CD14-positive monocyte (primary cell): Measurements from ENCODE around the gene BNIP2. TPM values are rescaled to one million over a fixed set of nuclear protein-coding genes. Genes with fewer than 3 reads are reported as not detected.
A peak's percentile ranks its signal among the peaks of the same experiment; 100 is the strongest.

Experiments used
- DNase-seq, 3 donors: peaks; one replicate each; pipeline ENCODE4 v3.0.0-alpha.2; 2011 to 2022
- H2AFZ ChIP-seq: 2 replicates; pipeline ENCODE4 v1.6.0; 2012; ENCODE audit warnings: mild to moderate bottlenecking, low read depth, low read length, inconsistent platforms; ENCODE audit not compliant: insufficient read depth, poor library complexity, severe bottlenecking
- H3K27ac ChIP-seq, 2 donors: 1 replicate in 1 of 2; 2 replicates in 1 of 2; pipeline ENCODE4 v1.5.1; 2012 to 2013; ENCODE audit warnings: low read length in 2 of 2, control low read depth in 1 of 2, inconsistent platforms in 1 of 2, low read depth in 1 of 2, mild to moderate bottlenecking in 1 of 2
- H3K27me3 ChIP-seq, 2 donors: one replicate each; pipeline versions ENCODE4 v1.6.0 to v1.6.1; 2011 to 2013; ENCODE audit warnings: low read length in 2 of 2; ENCODE audit not compliant: control insufficient read depth in 2 of 2, insufficient read depth in 2 of 2
- H3K36me3 ChIP-seq, 2 donors: replicated peaks in 1 of 2; 1 replicate in 1 of 2; 2 replicates in 1 of 2; pipeline versions ENCODE4 v1.5.1 to v1.6.1; 2012 to 2013; ENCODE audit warnings: low read length in 2 of 2, control low read depth in 1 of 2, inconsistent platforms in 1 of 2, mild to moderate bottlenecking in 1 of 2; ENCODE audit not compliant: insufficient read depth in 2 of 2, control insufficient read depth in 1 of 2
- H3K4me1 ChIP-seq, 2 donors: 1 replicate in 1 of 2; 2 replicates in 1 of 2; pipeline versions ENCODE4 v1.5.1 to v1.6.1; 2012 to 2013; ENCODE audit warnings: low read length in 2 of 2, control low read depth in 1 of 2, inconsistent platforms in 1 of 2, mild to moderate bottlenecking in 1 of 2, moderate library complexity in 1 of 2; ENCODE audit not compliant: insufficient read depth in 2 of 2, control insufficient read depth in 1 of 2
- H3K4me2 ChIP-seq: replicated peaks from 2 replicates; pipeline ENCODE3; 2012; ENCODE audit warnings: low read length, moderate library complexity, mild to moderate bottlenecking; ENCODE audit not compliant: poor library complexity, severe bottlenecking; ENCODE audit errors: extremely low read depth
- H3K4me3 ChIP-seq, 3 experiments: fragments of 200-600 bp in 1 of 3; sonication (generic) in 1 of 3; replicated peaks in 1 of 3; 1 replicate in 2 of 3; 2 replicates in 1 of 3; pipeline ENCODE4 v1.5.1; 2011 to 2013; ENCODE audit warnings: low read length in 3 of 3, mild to moderate bottlenecking in 3 of 3, control low read depth in 2 of 3, low read depth in 2 of 3, inconsistent platforms in 1 of 3, moderate library complexity in 1 of 3
- H3K79me2 ChIP-seq: 2 replicates; pipeline ENCODE4 v1.6.0; 2012; ENCODE audit warnings: mild to moderate bottlenecking, control low read depth, inconsistent platforms, low read length, moderate library complexity; ENCODE audit not compliant: insufficient read depth
- H3K9ac ChIP-seq: 2 replicates; pipeline ENCODE4 v1.6.0; 2017; ENCODE audit warnings: low read length, mild to moderate bottlenecking; ENCODE audit not compliant: insufficient read depth, poor library complexity, severe bottlenecking
- H3K9me3 ChIP-seq, 2 donors: replicated peaks in 1 of 2; 1 replicate in 1 of 2; 2 replicates in 1 of 2; pipeline versions ENCODE4 v1.5.1 to v1.6.1; 2012 to 2013; ENCODE audit warnings: low read length in 2 of 2, control low read depth in 1 of 2; ENCODE audit not compliant: control insufficient read depth in 1 of 2, insufficient read depth in 1 of 2
- H4K20me1 ChIP-seq: 2 replicates; pipeline ENCODE4 v1.6.0; 2012; ENCODE audit warnings: mild to moderate bottlenecking, low read length, control low read depth, moderate library complexity; ENCODE audit not compliant: insufficient read depth
- H3K27ac Mint-ChIP-seq, 7 donors: one replicate each; pipeline ENCODE4 v1.8.0; 2020; ENCODE audit warnings: mild to moderate bottlenecking in 7 of 7, mixed read lengths in 7 of 7, moderate library complexity in 6 of 7, inconsistent platforms in 2 of 7
- H3K27me3 Mint-ChIP-seq, 3 donors: one replicate each; pipeline ENCODE4 v1.8.0; 2021 to 2022; ENCODE audit warnings: low read depth in 3 of 3, mild to moderate bottlenecking in 3 of 3, mixed read lengths in 3 of 3, moderate library complexity in 3 of 3, inconsistent platforms in 1 of 3
- H3K36me3 Mint-ChIP-seq, 2 donors: one replicate each; pipeline ENCODE4 v1.8.0; 2020; ENCODE audit warnings: mixed read lengths in 2 of 2, inconsistent platforms in 1 of 2, mild to moderate bottlenecking in 1 of 2
- H3K4me1 Mint-ChIP-seq: one replicate; pipeline ENCODE4 v1.8.0; 2020; ENCODE audit warnings: mild to moderate bottlenecking, mixed read lengths
- H3K4me3 Mint-ChIP-seq, 2 donors: one replicate each; pipeline ENCODE4 v1.8.0; 2020; ENCODE audit warnings: mild to moderate bottlenecking in 2 of 2, mixed read lengths in 2 of 2, moderate library complexity in 1 of 2
- H3K9me3 Mint-ChIP-seq, 7 donors: one replicate each; pipeline ENCODE4 v1.8.0; 2020 to 2022; ENCODE audit warnings: mixed read lengths in 7 of 7, mild to moderate bottlenecking in 6 of 7, moderate library complexity in 6 of 7, inconsistent platforms in 2 of 7
- WGBS: methylation state at CpG from one replicate; pipeline ENCODE4 v1.1.5; 2013; ENCODE audit warnings: missing lambda C conversion rate; ENCODE audit not compliant: insufficient coverage; 5-methylcytosine and 5-hydroxymethylcytosine counted together
- intact Hi-C, 2 donors: fragments of 100-400 bp; cut with micrococcal nuclease; formaldehyde crosslinking; loops; one replicate each; pipeline versions ENCODE4 v1.15.0 to v1.15.1; 2023
- polyA minus RNA-seq: library from RNA; depleted of rRNA, polyadenylated mRNA; stranded (reverse); fragments of >200 nt; gene quantifications from 2 replicates; pipeline ENCODE4 v1.2.3, GENCODE V29; 2012
- polyA plus RNA-seq, 3 donors: library from polyadenylated mRNA; depleted of rRNA in 1 of 3; unstranded in 2 of 3; stranded (reverse) in 1 of 3; fragments of 300-500 nt in 2 of 3; fragments of >200 nt in 1 of 3; fragmentation: Illumina TruSeq in 2 of 3; gene quantifications; 1 replicate in 2 of 3; 2 replicates in 1 of 3; pipeline ENCODE4 v1.2.3, GENCODE V29; 2012 to 2021
- total RNA-seq, 12 experiments: library from RNA in 1 of 12; stranded (reverse) in 1 of 12; fragments of 120-200 nt in 1 of 12; gene quantifications; one replicate each; pipeline ENCODE4 v1.2.4 and lab custom pipeline; 2013 to 2026; ENCODE audit warnings: mixed read lengths in 6 of 12, inconsistent platforms in 1 of 12
- TF ChIP-seq, protein P1 (sequence below): fragments of 200-600 bp; IDR thresholded peaks from one replicate; pipeline ENCODE4 v1.8.0; 2022; ENCODE audit warnings: antibody characterized with exemption, mild to moderate bottlenecking

The BNIP2 gene, protein sequence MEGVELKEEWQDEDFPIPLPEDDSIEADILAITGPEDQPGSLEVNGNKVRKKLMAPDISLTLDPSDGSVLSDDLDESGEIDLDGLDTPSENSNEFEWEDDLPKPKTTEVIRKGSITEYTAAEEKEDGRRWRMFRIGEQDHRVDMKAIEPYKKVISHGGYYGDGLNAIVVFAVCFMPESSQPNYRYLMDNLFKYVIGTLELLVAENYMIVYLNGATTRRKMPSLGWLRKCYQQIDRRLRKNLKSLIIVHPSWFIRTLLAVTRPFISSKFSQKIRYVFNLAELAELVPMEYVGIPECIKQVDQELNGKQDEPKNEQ
- total RNA-seq (2013): 224 TPM
- 100 to 1,000 TPM in 2 of 3 donors, 10 to 100 TPM in 1; 83.4 to 189 (median 136) TPM for polyA plus RNA-seq
- polyA minus RNA-seq: 99.2 and 170 TPM in 2 replicates
- 108 to 453 (median 290) reads per million in 11 experiments for total RNA-seq (lab: John Stamatoyannopoulos, UW)

DNA sequence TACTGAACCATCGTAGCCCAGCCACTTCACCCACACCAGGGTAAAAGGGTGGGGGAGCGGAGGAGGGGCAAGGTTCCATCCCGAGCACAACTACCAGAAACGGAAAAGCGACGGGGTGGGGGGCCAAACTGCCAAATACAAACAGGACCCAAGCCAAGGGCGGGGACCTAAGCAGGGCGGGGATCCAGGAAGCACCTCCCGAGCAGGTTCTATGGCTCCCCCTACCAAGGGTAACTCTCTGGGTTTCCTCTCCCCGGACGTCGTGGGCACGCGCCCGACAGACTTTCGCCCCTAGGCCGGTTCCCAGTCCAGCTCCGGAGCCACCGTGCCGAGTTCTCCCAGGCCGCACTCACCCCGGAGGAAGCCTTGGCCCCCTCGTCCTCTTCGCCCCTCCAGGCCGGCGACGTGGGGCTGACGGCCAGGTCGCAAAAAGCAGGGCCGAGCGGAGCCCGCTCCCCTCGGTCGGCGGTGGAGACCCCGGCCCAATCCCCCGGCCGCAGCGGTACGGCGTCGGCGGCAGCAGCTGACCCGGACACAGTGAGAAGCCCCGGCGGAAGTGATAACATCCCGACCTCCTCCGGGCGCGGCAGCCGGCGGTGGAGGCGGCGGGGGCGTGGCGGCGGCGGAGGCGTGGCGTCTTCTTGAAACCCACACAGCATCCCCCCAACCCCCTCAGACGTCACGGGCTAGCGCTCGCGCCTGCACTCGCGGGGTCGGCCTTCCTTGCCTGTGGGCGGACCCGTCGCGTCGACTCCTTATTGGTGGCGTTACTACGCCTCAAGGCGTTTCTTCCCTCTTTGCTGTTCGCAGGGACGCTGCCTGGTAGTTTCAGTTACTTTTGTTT lies at the start of gene BNIP2:
Gene BNIP2, minus strand, starts transcription at position 539 of the 844 bp plus-strand sequence. CDS start 6,863 bp downstream, outside the sequence.
- H3K4me1 Mint-ChIP-seq: peaks cover 42% of the 10 kb centered on the region
- H3K9ac ChIP-seq: peak within 1 kb of the TSS; percentile 98
- TF ChIP-seq, protein P1, sequence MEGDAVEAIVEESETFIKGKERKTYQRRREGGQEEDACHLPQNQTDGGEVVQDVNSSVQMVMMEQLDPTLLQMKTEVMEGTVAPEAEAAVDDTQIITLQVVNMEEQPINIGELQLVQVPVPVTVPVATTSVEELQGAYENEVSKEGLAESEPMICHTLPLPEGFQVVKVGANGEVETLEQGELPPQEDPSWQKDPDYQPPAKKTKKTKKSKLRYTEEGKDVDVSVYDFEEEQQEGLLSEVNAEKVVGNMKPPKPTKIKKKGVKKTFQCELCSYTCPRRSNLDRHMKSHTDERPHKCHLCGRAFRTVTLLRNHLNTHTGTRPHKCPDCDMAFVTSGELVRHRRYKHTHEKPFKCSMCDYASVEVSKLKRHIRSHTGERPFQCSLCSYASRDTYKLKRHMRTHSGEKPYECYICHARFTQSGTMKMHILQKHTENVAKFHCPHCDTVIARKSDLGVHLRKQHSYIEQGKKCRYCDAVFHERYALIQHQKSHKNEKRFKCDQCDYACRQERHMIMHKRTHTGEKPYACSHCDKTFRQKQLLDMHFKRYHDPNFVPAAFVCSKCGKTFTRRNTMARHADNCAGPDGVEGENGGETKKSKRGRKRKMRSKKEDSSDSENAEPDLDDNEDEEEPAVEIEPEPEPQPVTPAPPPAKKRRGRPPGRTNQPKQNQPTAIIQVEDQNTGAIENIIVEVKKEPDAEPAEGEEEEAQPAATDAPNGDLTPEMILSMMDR: no peak
- H3K27ac ChIP-seq: peak within 1 kb of the TSS; percentile 94 to 99
- no peaks in the 10 kb centered on the region for H3K9me3 ChIP-seq
- peak within 1 kb of the TSS; percentile 99 to 100 (median 99) for H3K27ac Mint-ChIP-seq
- H4K20me1 ChIP-seq: peaks cover 35% of the 10 kb centered on the region
- H3K4me3 Mint-ChIP-seq: peak within 1 kb of the TSS; percentile 94 to 95
- peaks cover 0 to 7% (median 0%) of the 10 kb centered on the region in 3 donors for H3K27me3 Mint-ChIP-seq
- H3K27me3 ChIP-seq: no peaks in the 10 kb centered on the region
- peaks cover 0 to 11% of the 10 kb centered on the region in 2 donors for H3K36me3 ChIP-seq
- peak within 1 kb of the TSS; percentile 99 for H3K4me2 ChIP-seq
- H3K9me3 Mint-ChIP-seq: no peaks in the 10 kb centered on the region
- H3K36me3 Mint-ChIP-seq: peaks cover 4 to 16% of the 10 kb centered on the region in 2 donors
- peak within 1 kb of the TSS; percentile 37 for H2AFZ ChIP-seq
- H3K4me1 ChIP-seq: peaks cover 42 to 54% of the 10 kb centered on the region in 2 donors
- intact Hi-C loops: loop anchor here (5.0 to 10.0 kb wide), 3 partner anchors 584 to 708 kb away; partner anchors contain the start of genes ANXA2 (in 1 of the 2), CCNB2 (in 1 of the 2) and RNF111 (in 1 of the 2)
- H3K79me2 ChIP-seq: peaks cover 62% of the 10 kb centered on the region
- peak within 1 kb of the TSS; percentile 69 to 98 (median 79) for H3K4me3 ChIP-seq
- WGBS: under 1% methylated on average over 72 of the region's 78 CpGs
- DNase-seq: peak; percentile 97 to 99 (median 99)

DNA sequence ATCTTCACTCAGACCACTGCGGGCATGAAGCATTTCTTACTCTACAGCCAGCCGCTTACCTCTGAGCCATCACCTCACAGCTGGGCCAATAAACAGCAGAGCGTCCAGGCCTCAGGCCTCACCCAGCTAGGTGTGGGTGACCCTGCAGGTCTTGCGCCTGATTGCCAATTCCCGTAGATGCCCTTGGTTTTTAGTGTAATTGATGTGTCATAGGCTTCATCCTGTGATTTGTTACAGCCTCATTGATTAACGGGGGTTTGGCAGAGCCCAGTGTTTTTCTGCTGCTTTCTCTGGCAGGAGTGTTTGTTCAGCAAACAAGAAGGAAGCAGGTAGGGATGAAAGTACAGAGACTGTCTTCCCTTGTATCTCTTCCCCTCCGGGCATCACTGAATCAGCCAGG lies 49.6 kb upstream of the BNIP2 start:
- Histone ChIP-seq H3K9ac (no peak overlapping the region), H2AFZ (no peak overlapping the region), H4K20me1 (no peaks in the 10 kb centered on the region), H3K36me3 (no peaks in the 10 kb centered on the region), H3K4me3 (no peak overlapping the region), H3K27me3 (no peaks in the 10 kb centered on the region), H3K4me1 (no peaks in the 10 kb centered on the region), H3K9me3 (peaks cover 0 to 4% of the 10 kb centered on the region in 2 donors), H3K4me2 (no peak overlapping the region), H3K27ac (no peak overlapping the region), H3K79me2 (no peaks in the 10 kb centered on the region)
- H3K27ac Mint-ChIP-seq: no peak overlapping the region
- H3K4me3 Mint-ChIP-seq: no peak overlapping the region
- 100% methylated on average over 4 of the region's 7 CpGs for WGBS
- peaks cover 0 to 8% (median 6%) of the 10 kb centered on the region in 3 donors for H3K27me3 Mint-ChIP-seq
- H3K9me3 Mint-ChIP-seq: peaks cover 0 to 6% (median under 1%) of the 10 kb centered on the region in 7 donors
- no peak for DNase-seq
- intact Hi-C loops: no loop called here
- no peaks in the 10 kb centered on the region for H3K4me1 Mint-ChIP-seq
- H3K36me3 Mint-ChIP-seq: no peaks in the 10 kb centered on the region
- TF ChIP-seq, protein P1: no peak
